Kidney glomerular epithelial cell (primary cell): ENCODE measurements around the gene CORO1A.
"Not testable (repeated sequence)": the region's sequence is repeated elsewhere in the genome, so short reads cannot be mapped to it uniquely, and the experiment has no call there.

Source experiments
- DNase-seq: peaks from one replicate; lab custom pipeline; 2025; lab: John Stamatoyannopoulos, UW

The CORO1A gene

GRCh38 chr16:30205541-30206236 is 22.3 kb downstream of the CORO1A start:
- DNase-seq, result not testable (repeated sequence)

- not testable (repeated sequence) for DNase-seq
Measured at GRCh38 chr16:30206252-30206651, 22.9 kb downstream of the CORO1A start.

GRCh38 chr16:30207063-30207704 is 23.8 kb downstream of the CORO1A start:
- DNase-seq, result not testable (repeated sequence)

GRCh38 chr16:30209032-30209431 is 25.6 kb downstream of the CORO1A start:
- DNase-seq, result not testable (repeated sequence)

GRCh38 chr16:30211414-30211813 is 28.0 kb downstream of the CORO1A start:
- DNase-seq, result not testable (repeated sequence)

GRCh38 chr16:30217082-30217481 is 33.7 kb downstream of the CORO1A start:
- DNase-seq, result not testable (repeated sequence)
